GM18499 (cell line): Measurements from ENCODE around the gene RAB11FIP3.

ENCODE experiments used
- ATAC-seq: cut with Tn5 transposase; IDR thresholded peaks from one replicate; pipeline ENCODE4 v1.9.1; 2021; ENCODE audit warnings: moderate number of reproducible peaks; ENCODE audit not compliant: insufficient read depth, unreplicated experiment

Gene RAB11FIP3

GRCh38 chr16:508884-509736 lies 83.7 kb downstream of the RAB11FIP3 start:
- no peak for ATAC-seq

GRCh38 chr16:510066-510825 lies 84.8 kb downstream of the RAB11FIP3 start:
- ATAC-seq, result no peak

DNA sequence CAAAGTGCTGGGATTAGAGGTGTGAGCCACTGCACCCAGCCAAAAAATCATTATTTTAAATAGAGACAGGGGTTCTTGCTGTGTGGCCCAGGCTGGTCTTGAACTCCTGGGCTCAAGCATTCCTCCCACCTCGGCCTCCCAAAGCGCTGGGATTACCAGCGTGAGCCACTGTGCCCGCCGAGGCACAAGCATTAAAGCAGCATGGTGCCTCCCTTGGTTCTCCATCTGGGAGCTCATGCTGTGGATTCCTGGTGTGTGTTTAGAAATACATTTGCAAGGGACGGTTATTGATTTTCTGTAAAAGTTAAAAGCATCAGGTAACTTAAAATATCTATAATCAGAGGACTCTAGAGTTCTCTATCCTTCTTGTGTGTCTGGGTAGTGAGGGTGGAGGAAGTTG lies 87.4 kb downstream of the RAB11FIP3 start:
- ATAC-seq, result no peak

- no peak for ATAC-seq
Observed at GRCh38 chr16:513950-514349, 88.5 kb downstream of the RAB11FIP3 start.

DNA sequence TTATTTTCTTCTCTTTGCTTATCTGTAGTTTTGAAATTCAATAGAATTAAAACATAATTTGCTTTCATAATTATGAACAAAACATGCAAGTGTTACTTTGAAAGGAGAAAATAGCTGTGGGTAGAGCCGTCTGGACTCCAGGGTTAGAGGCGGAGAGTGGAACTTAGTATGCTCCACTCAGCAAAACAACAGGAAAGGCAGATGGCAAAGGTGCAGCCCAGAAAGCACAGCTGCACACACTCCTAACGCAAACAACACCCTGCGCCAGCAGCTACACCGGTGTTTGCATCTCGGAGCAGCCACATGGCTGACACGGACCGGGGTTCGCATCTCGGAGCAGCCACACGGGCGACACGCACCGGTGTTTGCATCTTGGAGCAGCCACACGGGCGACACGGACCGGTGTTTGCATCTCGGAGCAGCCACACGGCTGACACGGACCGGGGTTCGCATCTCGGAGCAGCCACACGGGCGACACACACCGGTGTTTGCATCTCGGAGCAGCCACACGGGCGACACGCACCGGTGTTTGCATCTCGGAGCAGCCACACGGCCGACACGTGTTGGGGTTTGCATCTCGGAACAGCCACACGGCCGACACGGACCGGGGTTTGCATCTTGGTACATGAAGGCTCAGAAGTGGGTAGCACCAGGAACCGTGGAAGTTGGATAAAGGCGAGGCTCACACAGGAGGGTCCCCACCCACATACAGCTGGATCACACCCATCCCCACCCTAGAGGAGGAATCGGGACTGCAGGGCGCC lies 89.9 kb downstream of the RAB11FIP3 start:
- ATAC-seq, result no peak

DNA sequence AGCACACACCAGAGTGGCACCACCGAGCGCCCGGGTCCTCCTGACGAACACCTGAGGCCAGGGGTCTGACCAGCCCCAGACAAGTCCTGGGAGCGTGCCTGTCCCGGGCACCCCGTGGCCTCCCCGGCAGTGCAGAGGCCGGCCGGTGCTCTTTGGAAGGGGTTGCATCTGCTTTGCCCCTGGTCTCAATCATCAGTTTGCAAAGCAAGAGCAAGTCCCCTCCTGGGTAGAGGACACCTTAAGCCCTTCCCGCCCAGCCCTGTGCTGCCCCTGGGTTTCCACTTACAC lies 90.4 kb downstream of the RAB11FIP3 start:
- ATAC-seq, result no peak

DNA sequence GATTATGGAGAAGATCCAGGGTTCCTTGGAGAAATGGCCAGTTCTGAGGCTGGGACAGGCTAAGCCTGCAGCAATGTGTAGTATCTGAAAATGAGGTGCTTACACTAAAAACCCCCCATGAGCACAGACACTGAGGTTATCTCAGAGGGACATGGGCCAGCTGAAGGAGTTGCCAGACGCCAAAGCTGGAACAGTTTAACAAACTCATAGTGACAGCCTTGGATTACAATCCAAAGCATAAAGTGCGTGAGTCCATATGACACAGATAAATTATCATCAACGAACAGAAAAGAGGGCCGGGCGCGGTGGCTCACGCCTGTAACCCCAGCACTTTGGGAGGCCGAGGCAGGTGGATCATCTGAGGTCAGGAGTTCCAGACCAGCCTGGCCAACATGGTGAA lies 90.9 kb downstream of the RAB11FIP3 start:
- ATAC-seq, result no peak

- no peak for ATAC-seq
Observed at GRCh38 chr16:518858-519257, 93.4 kb downstream of the RAB11FIP3 start.

- no peak for ATAC-seq
Observed at GRCh38 chr16:519425-519824, 94.0 kb downstream of the RAB11FIP3 start.

- no peak for ATAC-seq
Observed at GRCh38 chr16:519841-520687, 94.6 kb downstream of the RAB11FIP3 start.

GRCh38 chr16:520847-521246 lies 95.4 kb downstream of the RAB11FIP3 start:
- ATAC-seq, result no peak

- ATAC-seq, result no peak
Observed at GRCh38 chr16:521381-522210, 96.1 kb downstream of the RAB11FIP3 start.

- ATAC-seq, result no peak
Observed at GRCh38 chr16:522320-523096, 97.1 kb downstream of the RAB11FIP3 start.

GRCh38 chr16:523097-523741 lies 97.8 kb downstream of the RAB11FIP3 start:
- ATAC-seq, result no peak

DNA sequence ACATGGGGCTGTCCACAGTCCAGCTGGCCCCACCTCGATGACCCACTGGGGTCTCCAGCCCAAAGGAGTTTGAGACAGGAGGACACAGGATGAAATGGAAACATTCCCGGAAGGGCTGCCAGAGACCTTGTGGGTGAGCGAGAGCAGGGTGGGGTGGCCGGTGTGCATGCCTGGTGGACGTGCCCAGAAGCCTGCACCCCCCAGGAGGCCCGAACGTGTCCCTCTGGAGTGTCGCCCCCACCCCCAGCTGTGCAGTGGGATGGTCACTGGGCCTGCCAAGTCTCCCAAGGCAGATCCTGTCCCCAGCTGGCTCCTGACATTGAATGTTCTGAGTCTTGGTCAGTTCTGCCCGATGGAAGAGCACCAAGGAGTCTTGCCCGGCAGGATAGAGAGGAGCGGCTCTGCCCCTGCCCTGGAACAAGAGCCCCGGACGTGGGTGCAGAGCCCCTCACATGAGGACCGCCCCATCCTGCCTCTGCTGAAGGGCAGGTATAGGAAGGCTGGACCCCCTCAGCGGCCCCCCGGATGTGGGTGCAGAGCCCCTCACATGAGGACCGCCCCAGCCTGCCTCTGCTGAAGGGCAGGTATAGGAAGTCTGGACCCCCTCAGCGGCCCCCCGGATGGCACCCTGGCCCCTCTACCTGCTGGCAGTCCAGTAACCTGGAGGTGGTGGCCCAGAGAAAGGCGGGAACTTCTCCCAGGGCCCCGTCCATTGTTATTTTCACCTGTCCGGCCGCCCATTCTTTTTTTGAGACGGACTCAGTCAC lies 99.0 kb downstream of the RAB11FIP3 start:
- no peak for ATAC-seq

GRCh38 chr16:525123-525519 lies 99.7 kb downstream of the RAB11FIP3 start:
- ATAC-seq, result no peak

- ATAC-seq, result no peak
Observed at GRCh38 chr16:525520-526180, 100.2 kb downstream of the RAB11FIP3 start.
